Loucy (cell line): ENCODE data around the gene INTS14.
A peak's percentile ranks its signal among the peaks of the same experiment; 100 is the strongest.

Source experiments
- H2AFZ ChIP-seq: fragments of 200-600 bp; sonication (generic); 2 replicates; pipeline ENCODE4 v1.6.0; 2016; ENCODE audit warnings: antibody characterized with exemption, mild to moderate bottlenecking, low read length, moderate library complexity
- H3F3A ChIP-seq: fragments of 200-600 bp; 2 replicates; pipeline ENCODE4 v1.6.0; 2016; ENCODE audit warnings: antibody characterized with exemption, low read depth, mild to moderate bottlenecking
- H3K27me3 ChIP-seq: fragments of 200-600 bp; sonication (generic); 2 replicates; pipeline ENCODE4 v1.6.1; 2014; ENCODE audit warnings: low read length, mild to moderate bottlenecking; ENCODE audit not compliant: insufficient read depth, poor library complexity, severe bottlenecking
- H3K36me3 ChIP-seq: fragments of 200-600 bp; sonication (generic); 2 replicates; pipeline ENCODE4 v1.6.1; 2016; ENCODE audit warnings: low read length; ENCODE audit not compliant: insufficient read depth
- H3K4me1 ChIP-seq: fragments of 200-600 bp; sonication (generic); 2 replicates; pipeline ENCODE4 v1.5.1; 2014; ENCODE audit warnings: low read length, mild to moderate bottlenecking; ENCODE audit not compliant: insufficient read depth, poor library complexity, severe bottlenecking
- H3K4me2 ChIP-seq: fragments of 200-600 bp; sonication (generic); 2 replicates; pipeline ENCODE4 v1.6.0; 2014; ENCODE audit warnings: antibody characterized with exemption, low read length, low read depth, mild to moderate bottlenecking; ENCODE audit not compliant: poor library complexity, severe bottlenecking
- H3K4me3 ChIP-seq: fragments of 200-600 bp; sonication (generic); 2 replicates; pipeline ENCODE4 v1.5.1; 2014; ENCODE audit warnings: low read length, mild to moderate bottlenecking, mixed read lengths; ENCODE audit not compliant: poor library complexity, severe bottlenecking
- H3K79me2 ChIP-seq: fragments of 200-600 bp; sonication (generic); 2 replicates; pipeline ENCODE4 v1.6.1; 2014; ENCODE audit warnings: low read length; ENCODE audit not compliant: insufficient read depth
- H3K9ac ChIP-seq: fragments of 200-600 bp; sonication (generic); 2 replicates; pipeline ENCODE4 v1.6.0; 2014; ENCODE audit warnings: mild to moderate bottlenecking, low read depth, low read length, moderate library complexity; ENCODE audit not compliant: poor library complexity, severe bottlenecking
- H3K9me2 ChIP-seq: fragments of 200-600 bp; sonication (generic); replicated peaks from 2 replicates; pipeline ENCODE4 v1.6.1; 2016; ENCODE audit warnings: low read depth, low read length, mixed read lengths
- H3K9me3 ChIP-seq: fragments of 200-600 bp; sonication (generic); 2 replicates; pipeline ENCODE4 v1.6.1; 2014; ENCODE audit warnings: mild to moderate bottlenecking, antibody characterized with exemption, low read length, low read depth; ENCODE audit not compliant: insufficient read depth
- H4K20me1 ChIP-seq: fragments of 200-600 bp; sonication (generic); 2 replicates; pipeline ENCODE4 v1.6.0; 2014; ENCODE audit warnings: antibody characterized with exemption, low read length, mild to moderate bottlenecking; ENCODE audit not compliant: insufficient read depth, poor library complexity, severe bottlenecking
- EZH2phosphoT487 ChIP-seq: fragments of 200-600 bp; IDR thresholded peaks from 2 replicates; pipeline ENCODE4 v1.6.1; 2018; ENCODE audit warnings: antibody characterized with exemption, mild to moderate bottlenecking, moderate library complexity, borderline replicate concordance
- TF ChIP-seq, protein P1 (sequence below): fragments of 200-600 bp; sonication (generic); conservative IDR thresholded peaks from 2 replicates; pipeline ENCODE4 v1.5.1; 2014; ENCODE audit warnings: mild to moderate bottlenecking, antibody characterized with exemption, low read length

The INTS14 gene

DNA sequence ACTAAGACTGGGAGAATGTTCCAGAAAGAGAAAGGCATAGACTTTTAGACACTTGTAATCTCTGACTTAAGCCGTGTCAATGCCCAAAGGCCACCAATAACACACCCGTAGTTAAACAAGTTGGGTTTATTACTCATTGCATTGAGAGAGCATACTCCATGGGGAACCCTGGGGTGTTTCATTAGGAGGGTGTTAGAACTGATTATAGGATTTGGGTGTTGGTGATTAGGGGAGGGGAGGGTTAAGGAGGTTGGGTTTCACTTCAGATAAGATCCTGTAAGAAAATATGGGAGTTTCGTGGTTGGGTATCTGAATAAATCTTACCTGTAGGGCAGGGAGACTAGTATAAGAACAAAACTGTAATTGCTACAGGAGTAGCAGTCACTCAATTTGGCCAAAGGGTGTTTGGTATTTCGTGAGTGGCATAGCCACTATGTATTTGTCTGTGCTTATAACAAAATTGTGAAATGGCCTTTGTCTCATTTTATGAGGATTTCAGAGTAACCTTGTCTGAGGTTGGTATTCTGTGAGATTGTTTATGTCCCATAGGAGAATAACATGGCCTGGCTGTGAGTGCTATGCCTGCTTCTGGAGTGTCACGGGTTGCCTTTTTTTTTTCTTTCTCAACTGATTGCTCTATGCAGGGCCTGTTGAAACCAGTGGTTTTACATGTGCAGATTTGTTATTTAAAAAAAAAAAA is 77.7 kb downstream of the INTS14 start:
- peaks cover 37% of the 10 kb centered on the region for H3K4me1 ChIP-seq
- no peaks in the 10 kb centered on the region for H3K27me3 ChIP-seq
- no peaks in the 10 kb centered on the region for H3K9me2 ChIP-seq
- peaks cover 76% of the 10 kb centered on the region for H3K79me2 ChIP-seq
- H3K4me3 ChIP-seq, result peak overlapping the region; percentile 97
- H4K20me1 ChIP-seq, result peaks cover 56% of the 10 kb centered on the region
- H3K36me3 ChIP-seq, result no peaks in the 10 kb centered on the region; the same call in 1 of the 2 replicates
- H3K4me2 ChIP-seq, result peak overlapping the region; percentile 96
- TF ChIP-seq EZH2phosphoT487, result no peak
- TF ChIP-seq, protein P1, sequence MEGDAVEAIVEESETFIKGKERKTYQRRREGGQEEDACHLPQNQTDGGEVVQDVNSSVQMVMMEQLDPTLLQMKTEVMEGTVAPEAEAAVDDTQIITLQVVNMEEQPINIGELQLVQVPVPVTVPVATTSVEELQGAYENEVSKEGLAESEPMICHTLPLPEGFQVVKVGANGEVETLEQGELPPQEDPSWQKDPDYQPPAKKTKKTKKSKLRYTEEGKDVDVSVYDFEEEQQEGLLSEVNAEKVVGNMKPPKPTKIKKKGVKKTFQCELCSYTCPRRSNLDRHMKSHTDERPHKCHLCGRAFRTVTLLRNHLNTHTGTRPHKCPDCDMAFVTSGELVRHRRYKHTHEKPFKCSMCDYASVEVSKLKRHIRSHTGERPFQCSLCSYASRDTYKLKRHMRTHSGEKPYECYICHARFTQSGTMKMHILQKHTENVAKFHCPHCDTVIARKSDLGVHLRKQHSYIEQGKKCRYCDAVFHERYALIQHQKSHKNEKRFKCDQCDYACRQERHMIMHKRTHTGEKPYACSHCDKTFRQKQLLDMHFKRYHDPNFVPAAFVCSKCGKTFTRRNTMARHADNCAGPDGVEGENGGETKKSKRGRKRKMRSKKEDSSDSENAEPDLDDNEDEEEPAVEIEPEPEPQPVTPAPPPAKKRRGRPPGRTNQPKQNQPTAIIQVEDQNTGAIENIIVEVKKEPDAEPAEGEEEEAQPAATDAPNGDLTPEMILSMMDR, result no peak
- peak overlapping the region; percentile 98 for H3K9ac ChIP-seq
- no peaks in the 10 kb centered on the region for H3K9me3 ChIP-seq
- H3F3A ChIP-seq, result no peaks in the 10 kb centered on the region
- no peak overlapping the region for H2AFZ ChIP-seq

DNA sequence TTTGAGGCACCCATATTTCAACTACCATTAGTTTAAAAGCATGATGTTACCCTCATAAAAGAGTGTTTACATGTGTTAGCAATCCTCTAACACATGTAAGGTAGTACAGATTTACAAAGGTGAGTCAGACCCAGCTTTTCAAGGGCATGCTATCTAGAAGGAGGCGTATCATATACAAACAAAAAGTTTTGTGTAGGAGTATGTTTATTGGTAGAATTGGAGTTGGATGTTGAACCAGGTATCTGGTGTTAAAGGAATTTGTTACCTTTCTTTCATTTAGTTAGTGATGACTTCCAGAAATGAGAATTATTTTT is 78.2 kb downstream of the INTS14 start:
- Histone ChIP-seq H3K4me1 (peaks cover 37% of the 10 kb centered on the region), H3K9me3 (no peaks in the 10 kb centered on the region), H3K9ac (peak overlapping the region; percentile 98), H3K79me2 (peaks cover 72% of the 10 kb centered on the region), H3K9me2 (no peaks in the 10 kb centered on the region), H2AFZ (no peak overlapping the region), H3F3A (no peaks in the 10 kb centered on the region), H3K4me2 (peak overlapping the region; percentile 96), H3K27me3 (no peaks in the 10 kb centered on the region), H3K4me3 (peak overlapping the region; percentile 97), H4K20me1 (peaks cover 56% of the 10 kb centered on the region), H3K36me3 (no peaks in the 10 kb centered on the region; the same call in 1 of the 2 replicates)
- TF ChIP-seq EZH2phosphoT487, result no peak
- TF ChIP-seq, protein P1, result no peak

DNA sequence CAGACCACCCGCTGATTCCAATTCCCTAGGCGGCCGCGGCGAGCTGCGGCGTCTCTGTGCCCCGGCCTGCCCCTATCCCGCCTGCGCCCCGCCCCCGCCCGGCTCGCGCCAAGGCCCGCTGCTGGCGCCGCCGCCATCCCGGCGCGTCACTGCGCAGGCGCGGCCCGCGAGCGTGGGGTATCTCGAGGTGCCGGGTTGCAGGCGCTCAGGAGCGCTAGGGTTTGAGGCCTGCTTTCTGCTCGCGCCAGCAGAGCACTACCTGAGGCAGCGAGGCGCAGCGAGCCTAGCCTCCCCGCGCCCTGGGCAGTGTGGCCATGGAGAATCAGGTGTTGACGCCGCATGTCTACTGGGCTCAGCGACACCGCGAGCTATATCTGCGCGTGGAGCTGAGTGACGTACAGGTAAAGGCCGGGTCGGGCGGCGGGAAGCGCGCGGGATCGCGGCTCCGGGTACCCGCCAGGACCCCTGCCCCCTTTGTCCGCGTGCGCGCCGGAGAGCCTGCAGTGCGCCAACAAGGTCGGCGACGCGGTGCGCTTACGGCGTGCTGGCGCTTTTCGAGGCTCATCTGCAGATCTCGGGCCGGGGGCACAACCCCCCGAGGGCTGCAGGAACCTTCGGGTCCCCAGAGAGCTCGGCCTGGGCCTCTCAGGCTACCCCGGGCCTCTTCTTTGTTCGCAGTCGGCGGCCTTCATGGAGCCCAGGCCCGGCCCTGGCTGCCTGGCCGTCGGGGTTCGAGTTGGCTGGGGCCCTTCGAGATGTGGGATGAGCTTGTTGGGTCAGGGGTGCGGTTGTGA is 80.4 kb downstream of the INTS14 start, which contains the start of gene HACD3:
TSS of gene HACD3 (plus strand) at position 146 of the 794 bp plus-strand sequence. CDS start at position 315, 169 bp downstream.
- Histone ChIP-seq H3K36me3 (no peaks in the 10 kb centered on the region), H3K27me3 (no peaks in the 10 kb centered on the region), H3K4me3 (peak within 1 kb of the TSS; percentile 97), H4K20me1 (peaks cover 39% of the 10 kb centered on the region), H3K9ac (peak within 1 kb of the TSS; percentile 98), H3K79me2 (peaks cover 52% of the 10 kb centered on the region), H2AFZ (peak within 1 kb of the TSS; percentile 99), H3K9me3 (no peaks in the 10 kb centered on the region), H3F3A (no peaks in the 10 kb centered on the region), H3K4me1 (peaks cover 32% of the 10 kb centered on the region), H3K9me2 (no peaks in the 10 kb centered on the region), H3K4me2 (peak within 1 kb of the TSS; percentile 96)
- TF ChIP-seq, protein P1, result no peak
